ENCODE results near the gene ALKBH3.

DNA sequence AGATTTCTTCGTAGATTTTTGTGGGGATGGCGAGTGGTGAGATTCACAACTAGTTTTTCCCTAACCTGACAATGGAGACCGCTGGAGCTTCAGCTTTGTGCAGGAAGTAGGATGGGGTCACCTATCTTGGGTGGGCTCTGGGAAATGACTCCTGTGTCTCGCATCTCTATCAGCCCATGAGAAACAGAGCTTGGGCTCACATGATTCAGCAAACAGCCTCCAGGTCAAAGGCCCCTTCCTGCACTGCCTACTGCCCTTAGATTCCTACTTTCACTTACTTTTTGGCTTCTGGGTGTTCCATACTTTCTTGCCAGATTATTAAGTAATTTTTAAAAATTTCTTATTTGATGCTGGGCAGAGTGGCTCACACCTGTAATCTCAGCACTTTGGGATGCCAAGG, 88.1 kb downstream of the ALKBH3 start:
- TF ChIP-seq CTCF (IDR thresholded peaks at IDR 0.05): no peak
- TF ChIP-seq POLR2A (IDR thresholded peaks at IDR 0.05): no peak
